GM19239 (cell line): ENCODE measurements around the gene OVOL3.

Experiments
- DNase-seq: peaks from one replicate; pipeline ENCODE4 v3.0.0; 2011; ENCODE audit warnings: low spot score; ENCODE audit not compliant: insufficient read length
- FAIRE-seq: peaks from 2 replicates; lab custom pipeline; 2011; peaks lifted over from hg19 to GRCh38; lab: Jason Lieb, UNC

OVOL3 gene

DNA sequence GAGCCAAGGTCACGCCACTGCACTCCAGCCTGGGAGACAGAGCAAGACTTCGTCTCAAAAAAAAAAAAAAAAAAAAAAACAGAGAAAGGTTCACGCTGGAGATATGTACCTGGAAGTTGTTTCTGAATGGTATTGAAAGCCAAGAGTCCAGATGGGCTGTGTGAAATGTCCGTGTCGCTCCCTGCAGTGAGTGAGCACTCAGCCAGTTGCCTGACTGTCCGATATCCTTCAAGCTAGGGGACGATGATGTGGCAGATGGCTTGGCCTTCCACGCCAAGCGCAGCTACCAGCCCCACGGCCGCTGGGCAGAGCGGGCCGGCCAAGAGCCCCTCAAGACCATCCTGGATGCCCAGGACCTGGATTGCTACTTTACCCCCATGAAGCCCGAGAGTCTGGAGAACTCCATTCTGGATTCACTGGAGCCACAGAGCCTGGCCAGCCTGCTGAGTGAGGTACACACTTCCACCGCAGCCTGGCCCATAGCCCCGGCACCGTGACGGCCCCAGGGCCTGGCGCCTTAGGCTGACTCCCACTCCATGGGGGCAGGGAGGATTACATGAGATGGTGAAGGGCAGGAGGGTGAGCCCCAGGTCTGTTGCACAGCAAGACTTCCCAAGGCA is 11.7 kb upstream of the OVOL3 start:
- no peak for DNase-seq
- FAIRE-seq: no peak

DNA sequence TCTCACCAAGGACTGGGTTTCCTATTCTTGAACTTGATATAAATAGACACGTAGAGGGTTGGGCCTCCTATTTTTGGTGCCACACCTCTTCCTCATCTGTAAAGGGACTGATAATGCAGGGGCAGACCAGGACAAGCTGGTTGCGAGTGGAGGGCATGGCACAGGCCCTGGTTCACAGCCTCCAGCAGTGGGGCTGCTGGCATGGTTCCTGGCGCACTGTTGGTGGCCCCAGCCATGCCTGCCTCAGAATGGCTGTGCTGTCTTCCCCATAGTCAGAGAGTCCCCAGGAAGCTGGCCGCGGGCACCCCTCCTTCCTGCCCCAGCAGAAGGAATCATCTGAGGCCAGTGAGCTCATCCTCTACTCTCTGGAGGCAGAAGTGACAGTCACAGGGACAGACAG is 10.5 kb upstream of the OVOL3 start:
- FAIRE-seq (no peak), DNase-seq (no peak)

DNA sequence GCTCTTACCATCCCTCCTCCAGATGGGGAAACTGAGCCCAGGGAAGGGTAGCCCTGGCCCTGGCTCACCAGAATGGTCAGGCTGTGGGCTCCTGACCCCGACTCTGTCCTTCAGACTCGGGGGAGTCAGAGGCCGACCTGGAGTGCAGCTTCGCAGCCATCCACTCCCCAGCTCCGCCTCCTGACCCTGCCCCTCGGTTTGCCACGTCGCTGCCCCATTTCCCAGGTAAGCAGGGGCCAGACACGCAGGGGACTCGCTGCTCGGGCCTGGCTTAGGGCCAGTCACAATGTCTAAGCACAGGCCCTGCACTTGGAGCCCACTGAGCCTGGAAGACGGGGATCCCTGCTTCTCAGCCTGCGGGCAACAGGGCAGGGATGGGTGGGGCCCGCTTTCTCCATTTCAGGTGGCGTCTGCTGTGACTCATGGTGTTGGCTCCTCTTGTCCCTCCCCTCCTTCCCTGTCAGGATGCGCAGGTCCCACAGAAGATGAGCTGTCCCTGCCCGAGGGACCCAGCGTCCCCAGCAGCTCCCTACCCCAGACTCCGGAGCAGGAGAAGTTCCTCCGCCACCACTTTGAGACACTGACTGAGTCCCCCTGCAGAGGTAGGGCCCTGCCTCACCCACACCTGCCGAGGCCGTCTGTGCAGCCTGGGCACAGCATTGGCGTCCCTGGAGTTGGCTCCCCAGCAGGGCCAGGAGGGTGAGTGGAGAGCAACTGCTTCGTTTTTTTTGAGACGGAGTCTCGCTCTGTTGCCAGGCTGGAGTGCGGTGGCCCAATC is 9.2 kb upstream of the OVOL3 start:
- DNase-seq: no peak

DNA sequence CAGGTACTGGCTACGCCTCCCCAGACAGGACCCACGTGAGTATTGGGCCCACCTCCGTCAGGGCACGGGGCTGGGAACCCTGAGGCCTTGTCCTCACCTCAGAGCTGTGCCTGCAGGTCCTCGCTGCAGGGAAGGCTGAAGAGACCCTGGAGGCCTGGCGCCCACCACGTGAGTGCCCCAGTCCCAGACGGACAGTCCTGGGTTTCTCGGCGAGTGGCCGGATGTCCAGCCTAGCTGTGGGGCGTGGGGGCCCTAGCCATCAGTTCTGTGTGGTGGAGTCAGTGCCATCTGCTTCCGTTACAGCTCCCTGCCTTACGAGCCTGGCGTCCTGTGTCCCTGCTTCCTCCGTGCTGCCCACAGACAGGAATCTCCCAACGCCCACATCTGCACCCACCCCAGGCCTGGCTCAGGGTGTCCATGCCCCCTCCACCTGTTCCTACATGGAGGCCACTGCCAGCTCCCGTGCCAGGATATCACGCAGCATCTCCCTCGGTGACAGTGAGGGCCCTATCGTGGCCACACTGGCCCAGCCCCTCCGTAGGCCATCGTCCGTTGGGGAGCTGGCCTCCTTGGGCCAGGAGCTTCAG is 7.8 kb upstream of the OVOL3 start:
- no peak for FAIRE-seq
- no peak for DNase-seq

More for the DNA sequence above, 9.2 kb upstream of the OVOL3 start:
- FAIRE-seq: no peak

DNA sequence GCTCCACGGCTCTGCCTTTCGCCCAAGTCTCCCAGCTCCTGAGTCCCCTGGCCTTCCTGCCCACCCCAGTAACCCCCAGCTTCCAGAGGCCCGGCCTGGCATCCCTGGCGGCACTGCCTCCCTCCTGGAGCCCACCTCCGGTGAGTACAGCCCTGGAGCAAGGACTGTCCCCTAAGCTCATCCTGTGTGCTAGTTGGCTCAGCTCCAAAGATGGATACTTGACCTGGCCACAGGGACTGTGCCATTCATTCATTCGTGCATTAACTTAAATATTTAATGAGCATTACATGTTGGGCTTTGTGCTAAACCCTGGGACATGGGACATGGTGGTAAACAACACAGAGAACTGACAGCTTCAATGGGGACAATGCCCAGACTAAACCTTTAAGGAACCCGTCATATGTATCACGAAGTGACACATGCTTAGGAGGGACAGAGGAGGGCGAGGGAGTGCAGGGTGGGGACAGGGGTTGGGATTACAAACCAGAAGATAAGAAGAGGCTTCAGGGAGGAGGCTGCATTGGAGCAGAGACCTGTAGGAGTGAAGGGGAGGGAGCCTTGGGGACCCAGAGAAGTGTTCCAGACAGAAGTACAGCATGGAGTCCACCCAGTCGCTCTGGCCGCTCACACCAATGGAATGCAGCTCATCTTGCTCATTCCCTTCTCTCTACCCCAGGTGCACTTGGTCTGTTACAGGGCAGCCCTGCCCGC is 6.9 kb upstream of the OVOL3 start:
- DNase-seq: no peak
- FAIRE-seq: no peak

DNA sequence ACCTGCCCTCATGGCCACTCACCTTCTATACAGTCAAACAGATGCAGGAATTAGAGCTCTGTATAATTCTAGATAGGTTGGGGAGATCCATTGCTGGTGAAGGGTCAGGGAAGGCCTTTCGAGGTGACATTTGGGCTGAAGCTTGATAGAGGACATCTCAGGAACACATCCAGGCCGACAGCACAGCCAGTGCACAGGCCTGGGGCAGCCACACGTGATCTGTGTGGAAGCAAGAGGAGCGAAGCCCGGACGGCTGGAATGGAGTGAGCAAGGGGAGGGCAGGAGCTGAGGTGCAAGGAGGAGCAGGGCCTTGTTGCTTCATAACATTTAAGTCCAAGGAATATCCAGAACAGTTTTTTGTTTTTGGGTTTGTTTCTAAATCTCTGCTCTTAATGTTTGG is 4.5 kb upstream of the OVOL3 start:
- no peak for FAIRE-seq

DNA sequence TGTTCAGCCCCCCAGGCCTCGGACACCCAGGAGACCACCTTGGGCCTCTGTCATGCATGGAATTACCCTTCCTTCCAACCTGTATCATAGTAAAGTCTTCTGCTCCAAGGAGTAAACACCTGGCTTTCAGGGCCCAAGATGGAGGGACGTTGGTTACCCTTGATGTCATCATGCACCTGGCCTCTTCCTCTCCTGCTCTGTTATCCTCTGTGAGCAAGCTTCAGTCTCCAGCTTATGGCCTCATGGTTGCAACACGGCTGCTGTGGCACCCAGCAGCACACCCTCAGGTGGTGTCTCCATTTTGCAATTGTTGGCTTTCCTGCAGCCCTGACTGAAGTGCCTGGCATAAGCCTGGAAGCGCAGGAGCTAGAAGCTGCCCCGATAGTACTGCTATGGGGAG is 4.0 kb upstream of the OVOL3 start:
- no peak for FAIRE-seq
- DNase-seq: no peak

More for the DNA sequence above, 4.5 kb upstream of the OVOL3 start:
- DNase-seq: no peak

DNA sequence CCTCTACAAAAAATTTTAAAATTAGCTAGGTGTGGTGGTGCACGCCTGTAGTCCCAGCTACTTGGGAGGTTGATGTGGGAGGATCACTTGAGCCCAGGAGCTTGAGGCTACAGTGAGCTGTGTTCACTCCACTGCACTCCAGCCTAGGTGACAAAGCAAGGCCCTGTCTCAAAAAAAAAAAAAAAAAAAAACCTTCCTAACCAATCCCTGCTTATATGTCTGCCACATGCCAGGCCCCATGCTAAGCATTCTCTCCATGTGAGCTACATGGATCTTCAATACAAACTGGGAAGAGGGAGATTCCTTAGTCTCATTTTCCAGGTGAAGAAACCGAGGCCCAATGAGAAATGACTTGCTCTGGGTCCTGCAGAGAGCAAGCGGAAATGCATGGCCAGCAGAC is 2.3 kb upstream of the OVOL3 start:
- FAIRE-seq (no peak), DNase-seq (no peak)

DNA sequence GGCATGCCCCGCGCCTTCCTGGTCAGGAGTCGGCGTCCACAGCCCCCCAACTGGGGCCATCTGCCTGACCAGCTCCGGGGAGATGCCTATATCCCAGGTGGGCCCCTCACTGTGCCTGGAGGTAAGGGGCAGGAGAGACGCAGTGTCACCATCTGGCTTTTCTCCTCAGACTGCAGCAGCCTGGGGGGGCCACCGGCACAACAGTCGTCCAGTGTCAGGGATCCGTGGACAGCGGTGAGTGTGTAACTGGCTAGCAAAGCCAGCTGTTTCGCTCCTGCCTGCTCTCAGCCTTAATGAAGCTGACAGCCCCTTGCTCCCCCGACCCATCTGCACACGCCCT is 227 bp downstream of the OVOL3 start:
- no peak for FAIRE-seq

DNA sequence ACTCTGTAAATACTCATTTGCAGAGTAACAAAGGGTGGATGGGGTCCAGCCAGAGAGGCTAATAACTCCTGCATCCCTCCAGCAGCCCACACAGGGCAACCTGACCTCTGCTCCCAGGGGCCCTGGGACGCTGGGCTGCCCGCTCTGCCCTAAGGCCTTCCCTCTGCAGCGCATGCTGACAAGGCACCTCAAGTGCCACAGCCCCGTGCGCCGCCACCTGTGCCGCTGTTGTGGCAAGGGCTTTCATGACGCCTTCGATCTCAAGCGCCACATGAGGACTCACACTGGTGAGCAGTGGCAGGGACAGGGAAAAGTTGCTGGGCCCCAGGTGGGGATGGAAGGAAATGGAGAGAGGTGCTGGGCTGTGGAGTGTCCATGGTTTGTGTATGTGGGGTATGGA is 1.7 kb downstream of the OVOL3 start:
- no peak for FAIRE-seq
- no peak for DNase-seq

More for the DNA sequence above, 227 bp downstream of the OVOL3 start:
- no peak for DNase-seq

DNA sequence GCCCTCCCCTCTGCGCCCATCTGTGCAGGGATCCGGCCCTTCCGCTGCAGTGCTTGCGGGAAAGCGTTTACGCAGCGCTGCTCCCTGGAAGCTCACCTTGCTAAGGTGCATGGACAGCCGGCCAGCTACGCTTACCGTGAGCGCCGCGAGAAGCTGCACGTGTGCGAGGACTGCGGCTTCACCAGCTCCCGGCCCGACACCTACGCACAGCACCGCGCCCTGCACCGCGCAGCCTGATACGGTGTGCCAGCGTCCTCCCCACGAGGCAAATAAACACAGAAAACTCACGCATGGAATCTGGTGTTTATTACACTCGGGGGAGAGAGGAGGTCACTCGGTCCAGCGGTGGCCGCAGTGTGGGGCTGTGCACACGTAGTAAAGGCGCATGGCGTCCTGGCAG is 2.5 kb downstream of the OVOL3 start:
- DNase-seq: no peak
- FAIRE-seq: no peak

DNA sequence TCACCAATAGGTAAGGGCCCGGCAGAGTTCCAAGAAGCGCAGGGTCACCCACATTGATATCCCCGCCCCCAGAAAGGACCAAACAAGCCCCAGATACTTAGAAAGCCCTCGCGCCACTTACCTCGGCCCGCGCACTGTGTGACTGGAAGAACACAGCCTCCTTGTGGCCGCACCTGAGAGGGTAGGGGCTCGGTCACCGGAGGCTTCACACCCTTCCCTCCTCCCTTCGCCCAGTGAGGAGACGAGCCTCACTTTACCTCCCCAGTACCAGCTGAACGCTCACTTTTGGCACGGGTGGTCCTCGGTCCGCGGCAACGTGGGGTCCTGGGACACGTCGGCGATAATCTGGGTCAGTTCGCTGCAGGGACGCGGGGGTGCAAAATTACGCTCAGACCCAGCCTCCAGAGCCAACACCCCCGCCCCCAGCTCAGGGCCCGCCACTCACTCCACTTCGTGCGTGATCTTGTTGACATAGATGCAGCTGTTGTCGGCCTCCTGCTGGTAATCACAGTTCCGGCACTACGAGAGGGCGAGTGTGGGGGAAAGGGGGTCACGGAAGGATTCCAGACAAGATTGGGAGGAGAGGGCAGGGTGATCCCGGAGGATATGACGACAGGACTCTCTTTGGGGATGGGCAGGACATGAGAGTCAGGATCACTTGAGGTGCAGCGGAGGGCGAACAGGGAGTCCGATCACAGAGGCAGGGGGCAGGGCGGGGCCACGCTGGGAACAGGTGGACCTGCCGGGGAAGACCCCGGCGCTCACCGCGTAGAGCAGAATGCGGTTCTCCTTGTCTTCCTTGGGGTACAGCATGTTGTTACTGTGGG is 3.2 kb downstream of the OVOL3 start:
- DNase-seq: no peak
- FAIRE-seq: peak; percentile 53

DNA sequence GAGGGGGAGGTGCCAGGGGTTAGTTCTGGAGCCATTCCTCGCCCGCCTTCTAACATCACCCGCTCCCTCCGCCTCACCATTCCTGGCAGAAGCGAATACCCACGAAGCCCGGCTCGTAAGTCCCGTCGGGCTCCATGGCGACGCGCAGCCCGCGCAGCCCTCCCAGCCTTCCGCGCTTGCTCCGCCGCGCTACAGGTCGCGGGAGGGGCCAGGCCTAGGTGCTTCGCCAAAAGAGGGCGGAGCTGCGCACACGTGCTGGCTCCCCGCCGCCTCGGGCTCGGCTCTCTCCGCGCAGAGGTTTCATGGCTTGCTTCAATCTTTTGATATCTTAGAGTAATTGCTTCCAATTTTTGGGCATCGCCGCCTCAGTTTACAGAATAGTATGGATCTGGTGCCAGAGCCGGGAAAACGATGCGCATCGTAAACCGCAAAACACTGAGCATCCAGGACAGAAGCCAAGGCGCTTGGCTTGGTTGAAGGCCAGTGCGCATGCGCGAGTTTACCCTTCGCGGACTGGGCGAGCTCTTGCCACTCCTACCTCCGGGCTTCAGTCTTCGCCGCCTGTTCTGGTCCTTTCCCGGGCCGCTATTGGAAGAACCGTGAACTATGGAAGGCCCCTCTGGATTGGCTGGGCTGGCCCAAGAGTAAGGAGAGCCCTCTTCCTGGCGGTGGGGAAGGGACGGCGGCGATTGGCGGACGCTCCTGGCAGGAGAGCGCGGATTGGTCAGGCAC is 3.9 kb downstream of the OVOL3 start, which contains the start of gene POLR2I:
POLR2I (minus strand) TSS at position 155 of the 732 bp plus-strand sequence; CDS start at position 136, 19 bp downstream.
- FAIRE-seq (peak; percentile 98), DNase-seq (peak; percentile 93)

DNA sequence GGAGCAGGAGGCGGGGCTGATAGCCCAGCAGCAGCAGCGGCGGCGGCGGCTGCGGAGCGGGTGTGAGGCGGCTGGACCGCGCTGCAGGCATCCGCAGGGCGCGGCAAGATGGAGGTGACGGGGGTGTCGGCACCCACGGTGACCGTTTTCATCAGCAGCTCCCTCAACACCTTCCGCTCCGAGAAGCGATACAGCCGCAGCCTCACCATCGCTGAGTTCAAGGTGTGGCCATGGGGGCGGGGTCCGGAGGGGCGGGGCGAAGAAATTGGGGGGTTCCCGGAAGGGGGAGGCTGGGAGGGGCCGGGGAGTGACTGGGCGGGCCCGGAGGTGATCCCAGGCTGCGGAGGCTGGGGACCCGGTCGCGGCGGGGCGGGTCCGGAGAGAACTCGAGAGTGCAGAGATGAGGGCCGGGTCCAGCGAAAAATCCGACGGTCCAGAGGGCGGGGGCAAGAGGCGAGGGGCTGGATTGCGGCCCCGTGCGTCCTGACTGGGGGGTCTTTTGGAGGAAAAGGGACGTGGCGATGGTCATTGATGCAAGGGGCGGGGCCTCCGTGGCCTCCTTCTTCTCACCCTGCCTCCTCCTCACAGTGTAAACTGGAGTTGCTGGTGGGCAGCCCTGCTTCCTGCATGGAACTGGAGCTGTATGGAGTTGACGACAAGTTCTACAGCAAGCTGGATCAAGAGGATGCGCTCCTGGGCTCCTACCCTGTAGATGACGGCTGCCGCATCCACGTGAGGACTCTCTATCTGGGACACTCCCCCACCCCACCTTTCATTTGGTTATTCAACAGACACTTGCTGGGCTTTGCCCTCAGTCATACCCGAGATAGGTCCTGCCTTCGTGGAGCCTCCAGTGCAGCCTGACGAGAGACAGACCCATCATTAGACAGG is 4.8 kb downstream of the OVOL3 start, which contains the start of gene TBCB:
TBCB (plus strand) TSS at position 16 of the 891 bp plus-strand sequence; CDS start at position 109, 93 bp downstream.
- FAIRE-seq (no peak), DNase-seq (peak; percentile 72)

DNA sequence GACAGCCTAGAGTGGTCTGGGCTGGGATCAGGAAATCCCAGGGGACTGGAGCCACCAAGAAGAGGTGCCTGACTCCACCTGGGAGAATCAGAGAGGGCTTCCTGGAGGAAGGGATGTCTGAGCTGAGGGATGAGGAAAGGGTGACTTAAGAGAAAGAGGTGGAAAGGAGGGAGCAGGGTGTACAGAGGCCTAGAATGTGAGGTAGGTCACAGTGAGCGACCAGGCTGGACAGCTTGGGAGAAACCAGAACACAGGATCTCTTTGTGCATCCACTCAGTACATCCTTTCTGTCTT is 5.3 kb downstream of the OVOL3 start:
- FAIRE-seq (no peak), DNase-seq (no peak)

DNA sequence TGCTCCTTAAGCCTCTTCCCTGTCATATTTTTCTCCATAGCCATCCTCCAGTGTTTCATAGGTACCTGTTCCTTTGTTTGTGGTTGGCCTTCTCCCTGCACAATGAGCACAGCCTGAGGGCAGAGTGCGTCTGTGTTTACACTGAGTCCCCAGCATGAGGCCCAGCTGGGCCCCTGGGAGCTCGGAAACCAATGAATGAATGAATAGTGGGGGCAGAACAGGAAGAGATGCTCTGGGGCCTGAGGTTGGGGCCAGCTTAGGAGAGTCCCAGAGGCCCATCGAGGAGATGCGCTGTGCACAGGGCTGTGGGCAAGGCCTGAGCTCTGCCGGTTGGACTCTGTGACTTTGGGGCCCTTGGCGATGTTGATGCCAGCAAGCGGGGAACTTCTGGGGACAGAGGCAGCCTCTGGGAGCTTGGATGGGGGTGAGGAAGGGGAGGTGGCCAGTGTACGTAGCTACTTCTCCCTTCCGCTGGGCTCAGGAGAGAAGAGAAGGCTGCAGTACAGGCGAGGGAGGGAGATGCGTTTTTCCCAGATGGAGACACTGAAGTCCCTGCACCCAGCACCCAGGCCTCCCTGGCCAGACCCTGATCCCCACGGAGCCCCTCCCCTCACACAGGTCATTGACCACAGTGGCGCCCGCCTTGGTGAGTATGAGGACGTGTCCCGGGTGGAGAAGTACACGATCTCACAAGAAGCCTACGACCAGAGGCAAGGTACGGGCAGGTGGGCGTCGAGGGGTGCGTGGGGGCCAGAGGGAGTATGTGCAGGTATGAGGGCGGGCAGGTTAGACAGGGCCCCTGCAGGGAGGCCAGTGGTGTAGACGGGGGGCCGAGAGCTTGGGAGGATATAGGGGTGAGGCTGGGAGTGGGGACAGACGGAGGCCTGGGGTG is 9.4 kb downstream of the OVOL3 start:
- no peak for FAIRE-seq

DNA sequence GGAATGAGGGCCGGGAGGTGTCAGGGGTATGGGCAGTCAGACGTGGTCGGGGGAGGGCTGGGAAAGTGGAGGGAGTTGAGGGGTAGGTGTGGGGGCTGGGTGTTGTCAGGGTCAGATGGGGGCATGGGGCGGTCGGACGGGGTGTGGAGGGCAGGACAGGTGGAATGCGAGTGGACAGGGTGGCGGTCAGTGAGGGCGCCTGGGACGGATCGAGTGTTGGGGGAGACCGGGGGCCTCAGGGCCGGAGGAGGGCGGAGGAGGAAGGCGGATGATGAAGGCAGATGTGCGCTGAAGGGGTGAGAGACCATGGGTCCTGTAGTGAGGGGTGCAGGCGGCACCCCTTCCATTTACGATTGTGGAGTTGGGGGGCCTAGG is 10.0 kb downstream of the OVOL3 start:
- no peak for FAIRE-seq
- DNase-seq: no peak

More for the DNA sequence above, 9.4 kb downstream of the OVOL3 start:
- no peak for DNase-seq
